ENCODE results near the gene NOS1AP. TPM values are rescaled to one million over a fixed set of nuclear protein-coding genes. Genes with fewer than 3 reads are reported as not detected.
A peak's percentile ranks its signal among the peaks of the same experiment; 100 is the strongest.

Gene NOS1AP
- total RNA-seq, 1 donor from 2014 or later: 2.1 TPM

DNA sequence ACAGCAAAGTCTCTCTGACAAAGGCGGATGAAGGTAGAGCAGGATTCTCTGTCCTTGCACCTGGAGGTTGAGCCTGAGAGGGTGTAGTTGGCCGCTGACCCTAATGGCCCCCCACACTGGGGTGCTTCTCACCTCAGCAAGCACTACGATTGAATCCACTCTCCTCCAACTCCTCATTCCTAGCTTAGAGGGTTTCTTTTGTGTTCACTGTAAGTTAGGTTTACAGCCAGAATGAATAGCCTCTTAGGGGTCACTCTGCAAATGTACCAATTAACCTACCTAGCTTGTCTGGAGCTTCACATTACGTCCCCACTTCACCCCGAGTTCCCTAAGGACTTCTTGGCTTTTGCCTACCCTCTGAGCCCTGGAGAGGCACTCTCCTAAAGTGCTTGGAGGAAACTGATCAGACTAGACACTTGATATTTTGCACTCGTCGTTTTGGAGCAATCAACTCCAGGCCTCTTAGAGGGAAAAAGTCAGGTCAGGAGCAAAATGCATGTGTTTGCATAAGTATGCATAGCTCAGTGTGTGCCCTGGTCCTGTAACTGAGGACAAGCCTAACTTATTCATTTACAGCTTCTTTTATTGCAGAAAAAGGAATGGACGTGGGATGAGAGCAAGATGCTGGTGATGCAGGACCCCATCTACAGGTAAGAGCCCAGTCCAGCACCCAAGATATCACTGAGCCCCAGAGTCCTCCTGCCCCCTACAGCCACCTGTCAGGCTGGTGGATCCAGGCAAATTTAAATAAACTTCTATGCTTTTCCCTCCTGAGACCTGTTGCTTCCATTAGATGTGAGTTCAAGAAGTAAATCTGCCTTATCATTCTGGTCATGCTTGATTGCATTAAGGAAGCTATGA, 230.8 kb downstream of the NOS1AP start:
- DNase-seq: no peak

DNA sequence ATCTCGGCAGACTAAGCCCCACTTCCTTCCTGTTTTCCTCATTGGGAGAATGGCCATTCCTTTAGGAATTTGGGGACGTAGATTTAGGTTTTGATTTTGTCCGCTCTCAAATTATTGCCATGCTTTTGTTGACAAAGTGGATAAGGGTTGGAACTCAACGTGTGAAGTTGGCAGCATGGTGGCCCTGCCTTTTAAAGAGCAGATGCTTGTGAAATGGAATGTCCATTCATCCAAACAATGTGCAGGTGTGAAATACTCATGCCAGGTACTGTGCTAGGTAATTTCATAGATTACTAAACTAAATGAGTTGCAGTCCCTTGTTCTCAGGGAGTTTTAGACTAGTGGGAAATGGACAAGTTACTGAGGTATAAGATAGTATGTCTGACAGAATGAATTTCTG, 232.2 kb downstream of the NOS1AP start:
- DNase-seq: no peak

- no peak for DNase-seq
Observed at GRCh38 chr1:162302306-162303003, 233.0 kb downstream of the NOS1AP start.

DNA sequence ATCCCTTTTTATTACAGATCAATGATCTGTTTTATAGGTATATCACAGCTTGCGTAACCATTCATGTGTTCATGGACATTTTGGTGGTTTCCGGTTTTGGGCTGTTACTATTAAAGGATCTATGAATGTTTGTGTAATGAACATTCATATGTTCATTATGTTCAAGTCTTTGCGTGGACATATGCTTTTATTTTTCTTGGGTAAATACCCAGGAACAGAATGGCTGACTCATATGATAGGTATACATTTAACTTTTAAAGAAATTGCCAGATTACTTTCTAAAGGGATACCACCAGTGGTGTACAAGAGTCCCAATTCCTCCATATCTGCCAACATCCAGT, 233.5 kb downstream of the NOS1AP start:
- no peak for DNase-seq

- DNase-seq: no peak
Observed at GRCh38 chr1:162304736-162305135, 235.2 kb downstream of the NOS1AP start.

DNA sequence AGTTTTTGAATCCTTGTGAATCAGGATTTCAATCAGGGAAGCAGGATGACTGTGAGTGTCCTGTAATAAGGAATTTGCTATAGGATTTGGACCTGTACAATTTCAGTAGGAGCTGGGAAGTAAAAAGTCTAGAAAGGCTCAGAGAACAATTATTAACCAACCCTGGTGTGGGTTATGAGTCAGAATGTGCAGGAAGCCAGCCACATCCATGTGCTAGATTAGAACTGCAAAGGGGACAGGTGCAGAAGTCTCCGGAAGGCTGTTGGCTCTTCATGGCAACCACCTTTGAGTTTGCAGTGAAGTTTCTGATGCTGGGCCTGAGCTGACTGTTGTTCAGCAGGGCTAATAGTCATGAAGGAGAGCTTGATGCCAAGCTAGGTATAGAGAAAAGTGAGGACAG, 236.5 kb downstream of the NOS1AP start:
- no peak for DNase-seq

GRCh38 chr1:162310337-162310736, 240.8 kb downstream of the NOS1AP start:
- DNase-seq: no peak

- no peak for DNase-seq
Observed at GRCh38 chr1:162314206-162314605, 244.7 kb downstream of the NOS1AP start.

DNA sequence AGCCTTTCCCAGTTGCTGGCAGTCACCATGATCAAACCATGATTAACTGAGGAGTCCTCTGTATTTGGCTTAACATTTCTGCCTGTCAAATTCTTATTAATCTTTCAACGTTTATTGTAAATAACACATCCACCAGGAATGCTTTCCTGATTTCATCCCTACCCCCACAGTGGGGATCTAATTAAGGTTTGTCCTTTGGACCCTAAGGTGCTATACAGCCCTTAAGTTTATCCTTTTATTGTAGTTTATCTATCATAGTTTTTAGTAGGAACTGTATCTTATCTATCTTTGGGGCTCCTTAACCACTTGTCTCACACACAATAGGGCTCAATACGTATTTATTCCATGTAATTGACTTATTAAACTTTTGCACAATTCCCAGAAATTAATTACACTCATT, 246.2 kb downstream of the NOS1AP start:
- no peak for DNase-seq

DNA sequence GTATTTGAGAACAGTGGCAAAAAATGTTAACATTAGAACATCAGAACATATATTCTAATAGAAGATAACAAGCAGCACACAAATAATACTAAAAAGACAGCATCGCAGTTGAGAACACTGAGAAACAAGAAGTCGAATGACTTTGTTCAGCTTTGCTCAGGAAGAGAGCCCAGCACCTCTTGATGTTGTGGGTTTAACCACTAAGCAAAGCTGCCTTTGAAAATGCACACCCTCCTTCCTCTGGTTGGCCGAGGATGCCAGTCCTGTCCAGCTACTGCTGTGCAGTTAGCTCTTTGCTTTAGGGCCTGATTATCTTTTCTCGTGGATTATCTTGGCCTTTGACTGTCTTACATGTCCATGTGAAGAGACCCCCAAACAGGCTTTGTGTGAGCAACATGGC, 246.7 kb downstream of the NOS1AP start:
- no peak for DNase-seq

- DNase-seq: no peak
Observed at GRCh38 chr1:162317621-162318020, 248.1 kb downstream of the NOS1AP start.

DNA sequence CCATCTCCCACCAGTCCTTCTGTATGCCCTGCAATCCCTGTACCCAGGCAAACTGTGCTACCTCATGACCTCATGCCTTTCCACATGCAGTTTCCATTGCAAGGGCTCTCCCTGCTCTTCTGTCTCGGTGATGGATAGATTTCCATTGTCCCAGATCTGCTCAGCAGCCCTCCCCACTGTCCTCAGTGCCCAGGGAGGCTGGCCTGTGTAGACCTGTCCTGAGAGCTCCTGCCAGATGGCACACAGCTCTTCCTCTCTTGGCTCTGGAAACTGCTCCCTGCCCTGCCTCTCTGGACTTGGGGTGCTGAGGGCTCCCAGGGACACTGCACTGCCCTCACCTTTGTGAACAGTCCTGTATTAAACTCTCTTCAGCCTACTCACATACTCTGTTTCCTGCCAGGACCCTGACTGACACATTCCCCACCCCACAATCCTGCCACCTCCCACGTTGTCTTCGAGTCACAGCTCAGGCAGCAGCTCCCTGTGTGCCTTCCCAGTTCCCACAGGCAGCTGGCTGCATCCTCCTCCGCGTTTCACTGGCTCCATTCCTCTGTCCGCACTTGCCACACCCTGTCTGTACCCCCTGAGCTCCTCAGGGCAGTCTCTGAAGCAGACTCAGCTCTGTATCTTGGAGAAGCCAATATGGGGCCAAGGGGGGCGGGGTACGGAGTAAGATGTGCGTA, 250.1 kb downstream of the NOS1AP start:
- DNase-seq: no peak

- no peak for DNase-seq
Observed at GRCh38 chr1:162321809-162322422, 252.4 kb downstream of the NOS1AP start.

GRCh38 chr1:162323023-162323422, 253.5 kb downstream of the NOS1AP start:
- no peak for DNase-seq

DNA sequence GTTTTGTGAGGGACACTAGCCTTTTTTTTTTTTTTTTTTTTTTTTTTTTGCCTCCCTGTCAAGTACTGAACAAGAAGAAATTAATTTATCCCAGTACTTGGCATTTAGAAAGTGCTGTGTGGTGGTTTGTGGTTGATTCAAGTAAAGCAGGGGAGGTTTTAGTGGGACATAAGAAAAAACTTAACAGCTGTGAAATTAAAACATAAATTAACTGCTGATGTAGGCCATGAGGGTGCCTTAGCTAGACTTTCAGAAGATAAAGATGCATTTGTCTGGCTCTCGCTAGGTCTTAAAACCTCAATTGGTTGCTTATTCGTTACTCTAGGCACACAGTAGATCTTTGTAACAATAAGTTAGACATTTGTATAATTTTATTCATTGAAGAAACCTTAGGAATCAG, 254.9 kb downstream of the NOS1AP start:
- peak; percentile 17 for DNase-seq

DNA sequence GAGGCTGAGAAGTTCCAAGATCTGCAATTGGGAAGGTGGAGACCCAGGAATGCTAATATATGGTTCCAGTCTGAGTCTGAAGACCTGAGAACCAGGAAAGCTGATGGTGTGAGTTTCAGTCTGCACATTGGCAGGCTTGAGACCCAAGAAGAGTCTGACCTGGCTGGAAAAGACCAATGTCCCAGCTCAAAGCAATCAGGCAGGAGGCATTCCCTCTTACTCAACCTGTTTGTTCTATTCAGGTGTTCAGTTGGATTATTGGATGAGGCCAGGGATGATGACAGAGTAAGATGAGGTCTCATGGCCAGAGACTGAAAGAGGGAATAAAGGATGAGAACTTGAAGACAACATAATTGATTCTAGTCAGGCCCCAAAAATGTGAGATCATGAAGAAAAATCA, 257.1 kb downstream of the NOS1AP start:
- no peak for DNase-seq

GRCh38 chr1:162327144-162327787, 257.8 kb downstream of the NOS1AP start:
- DNase-seq: no peak

- no peak for DNase-seq
Observed at GRCh38 chr1:162327788-162328165, 258.3 kb downstream of the NOS1AP start.

DNA sequence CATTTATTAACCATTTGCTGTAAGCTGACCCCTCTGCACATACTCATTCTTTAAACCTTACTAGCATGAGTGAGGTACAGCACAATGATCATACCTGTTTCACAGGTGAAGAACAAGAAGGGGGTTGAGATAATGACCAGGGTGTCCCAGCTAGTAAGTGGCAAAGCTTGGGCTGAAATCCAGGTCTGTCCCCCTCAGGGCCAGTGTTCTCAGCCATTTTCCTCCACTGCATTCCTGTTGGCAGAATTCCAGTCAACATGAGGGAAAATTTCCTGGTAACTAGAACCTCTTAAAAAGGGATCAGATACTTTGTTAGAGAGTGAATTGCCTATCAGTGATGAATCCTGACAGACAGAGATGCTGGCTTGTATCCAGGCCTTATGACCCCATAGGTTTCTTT, 259.0 kb downstream of the NOS1AP start:
- no peak for DNase-seq

GRCh38 chr1:162329826-162330225, 260.3 kb downstream of the NOS1AP start:
- no peak for DNase-seq

- DNase-seq: no peak
Observed at GRCh38 chr1:162333991-162334390, 264.5 kb downstream of the NOS1AP start.

DNA sequence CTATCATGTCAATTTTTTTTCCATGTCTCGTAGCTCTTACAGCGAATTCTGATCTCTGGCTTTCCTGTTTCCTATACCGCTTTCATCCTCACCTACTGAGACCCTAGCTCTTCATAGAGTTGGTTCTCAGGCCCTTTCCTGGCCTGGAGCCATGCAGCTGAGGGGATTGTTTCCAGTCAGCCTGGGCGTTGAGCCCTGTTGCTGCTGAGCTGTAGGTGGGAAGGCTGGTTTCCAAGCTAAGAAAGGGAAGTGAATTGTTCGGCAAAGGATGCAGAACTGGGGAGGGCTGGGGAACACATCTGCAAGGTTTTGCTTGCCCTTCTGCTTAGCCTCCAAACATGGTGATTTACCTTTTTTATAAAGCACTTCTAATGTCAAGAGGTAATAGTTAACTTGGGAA, 265.6 kb downstream of the NOS1AP start:
- no peak for DNase-seq

Data from skin of body (tissue), 2 donors.